GM19395 (cell line): ENCODE measurements around the gene ANXA8.
"Not testable (repeated sequence)": the region's sequence is repeated elsewhere in the genome, so short reads cannot be mapped to it uniquely, and the experiment has no call there.

ENCODE experiments used
- ATAC-seq: cut with Tn5 transposase; IDR thresholded peaks from one replicate; pipeline ENCODE4 v1.9.1; 2021; ENCODE audit warnings: mild to moderate bottlenecking, moderate library complexity; ENCODE audit not compliant: unreplicated experiment

The ANXA8 gene

GRCh38 chr10:47465216-47465917 lies 18.5 kb downstream of the ANXA8 start:
- not testable (repeated sequence) for ATAC-seq

GRCh38 chr10:47462577-47463358 lies 21.1 kb downstream of the ANXA8 start:
- ATAC-seq, result not testable (repeated sequence)

- not testable (repeated sequence) for ATAC-seq
These were observed 22.6 kb downstream of the ANXA8 start for GRCh38 chr10:47461261-47461687.

GRCh38 chr10:47458466-47459154 lies 25.3 kb downstream of the ANXA8 start:
- no peak for ATAC-seq

GRCh38 chr10:47457826-47458225 lies 26.1 kb downstream of the ANXA8 start:
- no peak for ATAC-seq

- no peak for ATAC-seq
These were observed 26.4 kb downstream of the ANXA8 start for GRCh38 chr10:47457528-47457820.

GRCh38 chr10:47456794-47457527 lies 27.0 kb downstream of the ANXA8 start:
- ATAC-seq, result no peak

- ATAC-seq, result no peak
These were observed 27.7 kb downstream of the ANXA8 start for GRCh38 chr10:47456079-47456785.

GRCh38 chr10:47455350-47456078 lies 28.4 kb downstream of the ANXA8 start:
- ATAC-seq, result not testable (repeated sequence)

- ATAC-seq, result no peak
These were observed 29.2 kb downstream of the ANXA8 start for GRCh38 chr10:47454780-47455058.

- no peak for ATAC-seq
These were observed 29.7 kb downstream of the ANXA8 start for GRCh38 chr10:47454008-47454779.

GRCh38 chr10:47453141-47454007 lies 30.5 kb downstream of the ANXA8 start:
- no peak for ATAC-seq

GRCh38 chr10:47452495-47453140 lies 31.3 kb downstream of the ANXA8 start:
- no peak for ATAC-seq

GRCh38 chr10:47451998-47452494 lies 31.9 kb downstream of the ANXA8 start:
- no peak for ATAC-seq

- no peak for ATAC-seq
These were observed 32.5 kb downstream of the ANXA8 start for GRCh38 chr10:47451273-47451997.

- no peak for ATAC-seq
These were observed 33.5 kb downstream of the ANXA8 start for GRCh38 chr10:47450442-47450841.

- no peak for ATAC-seq
These were observed 33.9 kb downstream of the ANXA8 start for GRCh38 chr10:47449979-47450378.
